ENCODE results near the gene CNTNAP2. TPM values are rescaled to one million over a fixed set of nuclear protein-coding genes. Genes with fewer than 3 reads are reported as not detected.

The CNTNAP2 gene
- total RNA-seq, 2 experiments from 2014 or later = 0.28 TPM; not detected in 1

GRCh38 chr7:147869456-147869855, 1752.9 kb downstream of the CNTNAP2 start:
- no peak for DNase-seq (ENCODE audit: low spot score)
- H3K79me2 ChIP-seq (ENCODE audit: insufficient read depth, low read depth, low read length) = no peaks in the 10 kb centered on the region
- intact Hi-C loops (cut with micrococcal nuclease; ENCODE audit: unreplicated experiment) = no loop called here
- BruUV-seq (replicated peaks) = no TSS peak
- no peak overlapping the region for H2AFZ ChIP-seq (ENCODE audit: low read length)
- no peak overlapping the region for H3K27ac ChIP-seq (ENCODE audit: low read depth, low read length, poor library complexity, severe bottlenecking)
- H3K36me3 ChIP-seq (ENCODE audit: insufficient read depth, low read length) = no peaks in the 10 kb centered on the region
- no peaks in the 10 kb centered on the region for H3K9me2 ChIP-seq (ENCODE audit: insufficient read depth, low read length)
- H3K9me3 ChIP-seq (ENCODE audit: low read length) = no peaks in the 10 kb centered on the region
- no peak overlapping the region for H3K4me2 ChIP-seq (ENCODE audit: low read length)
- CTCF ChIA-PET (ENCODE audit: unreplicated experiment) = no interaction called here
- no peaks in the 10 kb centered on the region for H3K4me1 ChIP-seq (ENCODE audit: insufficient read depth, low read length, poor library complexity, severe bottlenecking)
- no peaks in the 10 kb centered on the region for H4K20me1 ChIP-seq (ENCODE audit: insufficient read depth, low read length)
- TF ChIP-seq EZH2phosphoT487 (IDR thresholded peaks at IDR 0.05; ENCODE audit: borderline replicate concordance, low read depth, low read length) (no peak), CTCF (conservative IDR thresholded peaks at IDR 0.05; ENCODE audit: low read length) (no peak)
- H3K4me3 ChIP-seq (ENCODE audit: low read depth, low read length, poor library complexity, severe bottlenecking) = no peak overlapping the region
- POLR2A ChIA-PET = no interaction called here

- no TSS peak for BruUV-seq (replicated peaks)
- Histone ChIP-seq H2AFZ (ENCODE audit: low read length) (no peak overlapping the region), H3K4me1 (ENCODE audit: insufficient read depth, low read length, poor library complexity, severe bottlenecking) (no peaks in the 10 kb centered on the region), H3K79me2 (ENCODE audit: insufficient read depth, low read depth, low read length) (no peaks in the 10 kb centered on the region), H3K36me3 (ENCODE audit: insufficient read depth, low read length) (no peaks in the 10 kb centered on the region), H3K9me2 (ENCODE audit: insufficient read depth, low read length) (no peaks in the 10 kb centered on the region), H3K27ac (ENCODE audit: low read depth, low read length, poor library complexity, severe bottlenecking) (no peak overlapping the region), H3K9me3 (ENCODE audit: low read length) (no peaks in the 10 kb centered on the region), H3K4me2 (ENCODE audit: low read length) (no peak overlapping the region), H3K4me3 (ENCODE audit: low read depth, low read length, poor library complexity, severe bottlenecking) (no peak overlapping the region), H4K20me1 (ENCODE audit: insufficient read depth, low read length) (no peaks in the 10 kb centered on the region)
- CTCF ChIA-PET (ENCODE audit: unreplicated experiment) = no interaction called here
- POLR2A ChIA-PET = interaction anchor here (1.1 kb wide), 1 partner anchor 19 kb away, joined by 3 read pairs; no protein-coding TSS in a partner anchor
- intact Hi-C loops (cut with micrococcal nuclease; ENCODE audit: unreplicated experiment) = no loop called here
- TF ChIP-seq EZH2phosphoT487 (IDR thresholded peaks at IDR 0.05; ENCODE audit: borderline replicate concordance, low read depth, low read length) (no peak), CTCF (conservative IDR thresholded peaks at IDR 0.05; ENCODE audit: low read length) (no peak)
- no peak for DNase-seq (ENCODE audit: low spot score)
These were observed 1762.5 kb downstream of the CNTNAP2 start for GRCh38 chr7:147878912-147879661.

GRCh38 chr7:147885869-147886268, 1769.3 kb downstream of the CNTNAP2 start:
- Histone ChIP-seq H3K4me2 (ENCODE audit: low read length) (no peak overlapping the region), H2AFZ (ENCODE audit: low read length) (no peak overlapping the region), H3K4me3 (ENCODE audit: low read depth, low read length, poor library complexity, severe bottlenecking) (no peak overlapping the region), H3K79me2 (ENCODE audit: insufficient read depth, low read depth, low read length) (no peaks in the 10 kb centered on the region), H4K20me1 (ENCODE audit: insufficient read depth, low read length) (no peaks in the 10 kb centered on the region), H3K9me2 (ENCODE audit: insufficient read depth, low read length) (no peaks in the 10 kb centered on the region), H3K36me3 (ENCODE audit: insufficient read depth, low read length) (no peaks in the 10 kb centered on the region), H3K9me3 (ENCODE audit: low read length) (no peaks in the 10 kb centered on the region), H3K4me1 (ENCODE audit: insufficient read depth, low read length, poor library complexity, severe bottlenecking) (no peaks in the 10 kb centered on the region), H3K27ac (ENCODE audit: low read depth, low read length, poor library complexity, severe bottlenecking) (no peak overlapping the region)
- intact Hi-C loops (cut with micrococcal nuclease; ENCODE audit: unreplicated experiment) = no loop called here
- POLR2A ChIA-PET = no interaction called here
- TF ChIP-seq CTCF (conservative IDR thresholded peaks at IDR 0.05; ENCODE audit: low read length) = no peak
- TF ChIP-seq EZH2phosphoT487 (IDR thresholded peaks at IDR 0.05; ENCODE audit: borderline replicate concordance, low read depth, low read length) = no peak
- CTCF ChIA-PET (ENCODE audit: unreplicated experiment) = no interaction called here
- no peak for DNase-seq (ENCODE audit: low spot score)
- no TSS peak for BruUV-seq (replicated peaks)
